ENCODE data around the gene ARHGAP25.

DNA sequence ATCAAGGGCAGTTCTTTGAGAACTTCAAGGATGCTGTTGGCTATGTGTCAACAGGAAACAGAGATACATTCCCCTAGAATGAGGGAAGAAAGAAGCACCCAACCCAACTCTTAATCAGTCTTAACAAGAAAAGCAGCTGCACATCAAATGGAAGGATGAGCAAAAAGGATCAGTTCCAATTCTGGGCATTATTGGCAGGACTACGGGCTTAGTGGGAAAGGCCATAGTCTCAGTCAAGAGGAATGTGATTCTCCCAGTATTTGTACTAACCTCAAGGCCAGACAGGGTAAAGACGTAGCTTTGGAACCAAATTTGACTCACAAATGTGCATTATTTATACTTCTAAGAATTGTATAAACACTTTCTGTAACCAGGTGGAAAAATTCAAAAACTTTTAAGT, 118.4 kb downstream of the ARHGAP25 start:
- no peak for TF ChIP-seq EZH2 (IDR thresholded peaks at IDR 0.05)
- no peak for TF ChIP-seq POLR2AphosphoS5 (IDR thresholded peaks at IDR 0.05; ENCODE audit: borderline replicate concordance, low read depth, low read length)

Measured in SK-N-MC (cell line).